ENCODE measurements around the gene TBX4. TPM values are rescaled to one million over a fixed set of nuclear protein-coding genes. Genes with fewer than 3 reads are reported as not detected.

TBX4 gene
- total RNA-seq, 1 experiment from 2014 or later: not detected

DNA sequence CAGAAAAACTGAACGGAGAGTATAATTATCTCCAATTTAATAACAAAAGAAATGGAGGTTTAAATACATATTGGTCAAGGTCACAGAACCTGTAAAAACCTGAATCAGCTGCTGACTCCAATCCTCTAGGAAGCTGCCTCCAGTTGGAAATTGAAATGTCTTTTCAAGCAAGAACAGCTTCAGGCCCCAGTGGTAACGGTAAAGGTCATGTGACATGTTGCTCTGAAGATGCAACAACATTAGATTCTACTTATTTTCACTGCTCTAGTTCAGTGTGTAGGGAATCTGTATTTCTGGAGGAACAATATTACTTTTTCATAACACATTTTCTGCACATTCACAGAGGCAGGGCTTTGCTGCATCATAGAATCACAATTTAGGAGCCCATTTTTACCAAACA lies 58.8 kb downstream of the TBX4 start:
- no peak for DNase-seq
- CTCF ChIA-PET: no interaction called here
- no peaks in the 10 kb centered on the region for H3K4me1 Mint-ChIP-seq (ENCODE audit: low read depth, unreplicated experiment)
- intact Hi-C loops (cut with micrococcal nuclease; ENCODE audit: unreplicated experiment): no loop called here
- no peaks in the 10 kb centered on the region for H3K9me3 Mint-ChIP-seq (ENCODE audit: low read depth, unreplicated experiment)
- no peak overlapping the region for H3K27ac Mint-ChIP-seq (ENCODE audit: unreplicated experiment)
- BruUV-seq (replicated peaks): no TSS peak
- TF ChIP-seq, protein P1, sequence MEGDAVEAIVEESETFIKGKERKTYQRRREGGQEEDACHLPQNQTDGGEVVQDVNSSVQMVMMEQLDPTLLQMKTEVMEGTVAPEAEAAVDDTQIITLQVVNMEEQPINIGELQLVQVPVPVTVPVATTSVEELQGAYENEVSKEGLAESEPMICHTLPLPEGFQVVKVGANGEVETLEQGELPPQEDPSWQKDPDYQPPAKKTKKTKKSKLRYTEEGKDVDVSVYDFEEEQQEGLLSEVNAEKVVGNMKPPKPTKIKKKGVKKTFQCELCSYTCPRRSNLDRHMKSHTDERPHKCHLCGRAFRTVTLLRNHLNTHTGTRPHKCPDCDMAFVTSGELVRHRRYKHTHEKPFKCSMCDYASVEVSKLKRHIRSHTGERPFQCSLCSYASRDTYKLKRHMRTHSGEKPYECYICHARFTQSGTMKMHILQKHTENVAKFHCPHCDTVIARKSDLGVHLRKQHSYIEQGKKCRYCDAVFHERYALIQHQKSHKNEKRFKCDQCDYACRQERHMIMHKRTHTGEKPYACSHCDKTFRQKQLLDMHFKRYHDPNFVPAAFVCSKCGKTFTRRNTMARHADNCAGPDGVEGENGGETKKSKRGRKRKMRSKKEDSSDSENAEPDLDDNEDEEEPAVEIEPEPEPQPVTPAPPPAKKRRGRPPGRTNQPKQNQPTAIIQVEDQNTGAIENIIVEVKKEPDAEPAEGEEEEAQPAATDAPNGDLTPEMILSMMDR (IDR thresholded peaks at IDR 0.05; ENCODE audit: unreplicated experiment): no peak
- H3K36me3 Mint-ChIP-seq (ENCODE audit: insufficient read depth, unreplicated experiment): no peaks in the 10 kb centered on the region
- no peak overlapping the region for H3K4me3 Mint-ChIP-seq (ENCODE audit: low read depth, unreplicated experiment)
- no peaks in the 10 kb centered on the region for H3K27me3 Mint-ChIP-seq (ENCODE audit: unreplicated experiment)

DNA sequence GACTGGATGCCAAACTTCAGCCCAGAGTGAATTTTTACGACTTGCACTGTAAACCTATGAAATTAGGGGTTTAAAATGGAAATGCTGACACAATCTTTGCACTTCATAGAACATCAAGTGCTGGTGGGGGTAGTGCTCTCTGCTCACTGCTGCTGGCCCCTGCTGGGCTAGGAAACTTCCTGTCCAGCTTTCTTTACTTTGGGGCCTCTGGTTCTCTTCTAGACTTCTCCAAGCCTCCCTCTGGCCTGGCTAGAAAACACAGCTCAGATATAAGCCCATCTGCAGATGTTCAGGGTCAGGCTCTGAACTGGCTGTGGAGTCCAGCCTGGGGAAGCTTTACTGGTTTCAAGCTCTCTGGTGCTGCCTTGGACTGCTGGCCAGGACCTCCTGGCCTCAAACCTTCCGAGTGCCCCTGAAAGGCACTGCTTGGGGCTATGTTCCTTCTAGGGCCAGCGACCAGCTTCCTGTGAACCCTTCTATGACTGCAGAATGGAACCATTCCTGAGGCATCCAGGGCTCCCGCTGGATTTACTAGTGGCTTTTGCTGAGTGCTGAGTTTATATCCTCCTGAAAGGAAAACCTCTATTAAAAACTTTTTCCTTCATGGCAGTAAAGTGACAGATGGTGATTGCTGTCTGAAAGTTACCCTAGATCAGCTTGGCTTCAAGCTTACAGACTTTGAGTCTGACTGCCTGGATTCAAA lies 59.4 kb downstream of the TBX4 start:
- no peaks in the 10 kb centered on the region for H3K9me3 Mint-ChIP-seq (ENCODE audit: low read depth, unreplicated experiment)
- CTCF ChIA-PET: no interaction called here
- no peak overlapping the region for H3K27ac Mint-ChIP-seq (ENCODE audit: unreplicated experiment)
- H3K27me3 Mint-ChIP-seq (ENCODE audit: unreplicated experiment): no peaks in the 10 kb centered on the region
- no TSS peak for BruUV-seq (replicated peaks)
- DNase-seq: no peak
- H3K36me3 Mint-ChIP-seq (ENCODE audit: insufficient read depth, unreplicated experiment): no peaks in the 10 kb centered on the region
- H3K4me1 Mint-ChIP-seq (ENCODE audit: low read depth, unreplicated experiment): no peaks in the 10 kb centered on the region
- intact Hi-C loops (cut with micrococcal nuclease; ENCODE audit: unreplicated experiment): no loop called here
- TF ChIP-seq, protein P1 (IDR thresholded peaks at IDR 0.05; ENCODE audit: unreplicated experiment): no peak
- H3K4me3 Mint-ChIP-seq (ENCODE audit: low read depth, unreplicated experiment): no peak overlapping the region

DNA sequence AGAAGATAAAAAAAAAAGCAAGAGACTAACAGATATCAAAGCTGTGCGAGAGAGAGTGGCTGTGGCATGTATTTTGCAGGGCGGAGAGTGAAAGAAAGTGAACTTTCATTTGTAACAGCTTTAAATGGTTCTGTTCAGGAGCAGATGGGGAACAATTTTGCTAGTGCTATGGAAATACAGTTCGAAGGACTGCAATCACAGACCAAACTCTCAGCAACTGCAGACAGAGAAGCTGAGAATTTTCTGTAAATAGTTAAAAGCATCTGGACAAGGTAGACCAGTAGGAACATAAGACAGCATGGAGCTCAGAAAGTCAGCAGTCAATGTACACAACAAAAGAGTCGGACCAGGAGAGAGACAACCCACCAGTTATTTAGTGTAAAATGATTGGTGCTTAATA lies 62.3 kb downstream of the TBX4 start:
- H3K36me3 Mint-ChIP-seq (ENCODE audit: insufficient read depth, unreplicated experiment): no peaks in the 10 kb centered on the region
- intact Hi-C loops (cut with micrococcal nuclease; ENCODE audit: unreplicated experiment): no loop called here
- CTCF ChIA-PET: no interaction called here
- H3K27ac Mint-ChIP-seq (ENCODE audit: unreplicated experiment): no peak overlapping the region
- TF ChIP-seq, protein P1 (IDR thresholded peaks at IDR 0.05; ENCODE audit: unreplicated experiment): no peak
- H3K9me3 Mint-ChIP-seq (ENCODE audit: low read depth, unreplicated experiment): no peaks in the 10 kb centered on the region
- no peak for DNase-seq
- H3K4me1 Mint-ChIP-seq (ENCODE audit: low read depth, unreplicated experiment): no peaks in the 10 kb centered on the region
- peaks cover 7% of the 10 kb centered on the region for H3K27me3 Mint-ChIP-seq (ENCODE audit: unreplicated experiment)
- no TSS peak for BruUV-seq (replicated peaks)
- no peak overlapping the region for H3K4me3 Mint-ChIP-seq (ENCODE audit: low read depth, unreplicated experiment)

DNA sequence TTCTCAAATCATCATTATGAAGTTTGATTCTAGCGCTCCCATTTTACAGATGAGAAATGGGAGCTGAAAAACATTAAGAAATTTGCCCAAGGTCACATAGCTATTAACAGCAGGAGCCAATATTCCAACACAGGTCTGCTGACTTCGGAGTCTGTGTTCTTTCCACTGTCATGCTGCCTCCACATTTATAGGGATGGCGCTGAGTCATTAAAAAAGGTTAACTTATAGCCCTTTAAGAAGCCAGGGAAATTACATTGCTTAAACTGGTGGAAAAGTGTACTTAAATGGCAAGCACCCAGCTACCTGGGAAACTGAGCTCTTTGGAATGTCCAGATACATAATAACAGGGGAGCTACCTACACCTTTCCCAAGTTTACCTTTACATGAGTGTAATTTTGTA lies 65.0 kb downstream of the TBX4 start:
- intact Hi-C loops (cut with micrococcal nuclease; ENCODE audit: unreplicated experiment): no loop called here
- H3K36me3 Mint-ChIP-seq (ENCODE audit: insufficient read depth, unreplicated experiment): no peaks in the 10 kb centered on the region
- H3K27me3 Mint-ChIP-seq (ENCODE audit: unreplicated experiment): peaks cover 10% of the 10 kb centered on the region
- TF ChIP-seq, protein P1 (IDR thresholded peaks at IDR 0.05; ENCODE audit: unreplicated experiment): no peak
- no peak overlapping the region for H3K4me3 Mint-ChIP-seq (ENCODE audit: low read depth, unreplicated experiment)
- H3K27ac Mint-ChIP-seq (ENCODE audit: unreplicated experiment): no peak overlapping the region
- BruUV-seq (replicated peaks): no TSS peak
- H3K4me1 Mint-ChIP-seq (ENCODE audit: low read depth, unreplicated experiment): no peaks in the 10 kb centered on the region
- CTCF ChIA-PET: interaction anchor here (0.6 kb wide), 2 partner anchors 55 to 1246 kb away, joined by 3 to 5 read pairs; no protein-coding TSS in a partner anchor
- H3K9me3 Mint-ChIP-seq (ENCODE audit: low read depth, unreplicated experiment): no peaks in the 10 kb centered on the region
- no peak for DNase-seq
